ENCODE data around the gene ANKRD53. TPM values are rescaled to one million over a fixed set of nuclear protein-coding genes. Genes with fewer than 3 reads are reported as not detected.

Gene ANKRD53
- total RNA-seq, 2 donors from 2014 or later, result 0.78 to 1.7 TPM

DNA sequence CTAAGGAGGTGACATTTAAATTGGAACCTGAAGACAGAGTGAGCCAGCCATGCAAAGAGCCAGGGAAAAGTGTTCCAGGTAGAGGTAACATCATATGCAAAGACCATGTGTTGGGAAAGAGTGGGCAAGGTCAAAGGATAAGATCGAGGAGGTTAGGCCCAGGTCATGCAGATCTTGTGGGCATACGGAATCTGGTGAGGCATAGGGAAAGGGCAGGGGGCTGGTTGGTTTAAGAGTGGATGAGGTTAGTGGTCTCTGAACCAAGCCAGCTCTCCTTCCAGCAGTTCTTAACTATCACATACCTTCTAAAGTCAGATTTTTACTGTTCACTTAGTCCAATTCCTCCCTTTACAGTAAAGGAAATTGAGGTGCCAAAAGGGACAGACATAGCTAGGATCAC, 3.0 kb downstream of the ANKRD53 start:
- Histone ChIP-seq H3K4me3 (no peak overlapping the region), H3K27ac (no peak overlapping the region), H3K36me3 (peaks cover 1% of the 10 kb centered on the region), H3K27me3 (no peaks in the 10 kb centered on the region), H3K4me1 (peaks cover 0 to 24% of the 10 kb centered on the region in 2 donors), H3K9me3 (no peaks in the 10 kb centered on the region)
- TF ChIP-seq, protein P1, sequence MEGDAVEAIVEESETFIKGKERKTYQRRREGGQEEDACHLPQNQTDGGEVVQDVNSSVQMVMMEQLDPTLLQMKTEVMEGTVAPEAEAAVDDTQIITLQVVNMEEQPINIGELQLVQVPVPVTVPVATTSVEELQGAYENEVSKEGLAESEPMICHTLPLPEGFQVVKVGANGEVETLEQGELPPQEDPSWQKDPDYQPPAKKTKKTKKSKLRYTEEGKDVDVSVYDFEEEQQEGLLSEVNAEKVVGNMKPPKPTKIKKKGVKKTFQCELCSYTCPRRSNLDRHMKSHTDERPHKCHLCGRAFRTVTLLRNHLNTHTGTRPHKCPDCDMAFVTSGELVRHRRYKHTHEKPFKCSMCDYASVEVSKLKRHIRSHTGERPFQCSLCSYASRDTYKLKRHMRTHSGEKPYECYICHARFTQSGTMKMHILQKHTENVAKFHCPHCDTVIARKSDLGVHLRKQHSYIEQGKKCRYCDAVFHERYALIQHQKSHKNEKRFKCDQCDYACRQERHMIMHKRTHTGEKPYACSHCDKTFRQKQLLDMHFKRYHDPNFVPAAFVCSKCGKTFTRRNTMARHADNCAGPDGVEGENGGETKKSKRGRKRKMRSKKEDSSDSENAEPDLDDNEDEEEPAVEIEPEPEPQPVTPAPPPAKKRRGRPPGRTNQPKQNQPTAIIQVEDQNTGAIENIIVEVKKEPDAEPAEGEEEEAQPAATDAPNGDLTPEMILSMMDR (IDR thresholded peaks at IDR 0.05), result no peak
- DNase-seq (ENCODE audit: low spot score), result no peak

DNA sequence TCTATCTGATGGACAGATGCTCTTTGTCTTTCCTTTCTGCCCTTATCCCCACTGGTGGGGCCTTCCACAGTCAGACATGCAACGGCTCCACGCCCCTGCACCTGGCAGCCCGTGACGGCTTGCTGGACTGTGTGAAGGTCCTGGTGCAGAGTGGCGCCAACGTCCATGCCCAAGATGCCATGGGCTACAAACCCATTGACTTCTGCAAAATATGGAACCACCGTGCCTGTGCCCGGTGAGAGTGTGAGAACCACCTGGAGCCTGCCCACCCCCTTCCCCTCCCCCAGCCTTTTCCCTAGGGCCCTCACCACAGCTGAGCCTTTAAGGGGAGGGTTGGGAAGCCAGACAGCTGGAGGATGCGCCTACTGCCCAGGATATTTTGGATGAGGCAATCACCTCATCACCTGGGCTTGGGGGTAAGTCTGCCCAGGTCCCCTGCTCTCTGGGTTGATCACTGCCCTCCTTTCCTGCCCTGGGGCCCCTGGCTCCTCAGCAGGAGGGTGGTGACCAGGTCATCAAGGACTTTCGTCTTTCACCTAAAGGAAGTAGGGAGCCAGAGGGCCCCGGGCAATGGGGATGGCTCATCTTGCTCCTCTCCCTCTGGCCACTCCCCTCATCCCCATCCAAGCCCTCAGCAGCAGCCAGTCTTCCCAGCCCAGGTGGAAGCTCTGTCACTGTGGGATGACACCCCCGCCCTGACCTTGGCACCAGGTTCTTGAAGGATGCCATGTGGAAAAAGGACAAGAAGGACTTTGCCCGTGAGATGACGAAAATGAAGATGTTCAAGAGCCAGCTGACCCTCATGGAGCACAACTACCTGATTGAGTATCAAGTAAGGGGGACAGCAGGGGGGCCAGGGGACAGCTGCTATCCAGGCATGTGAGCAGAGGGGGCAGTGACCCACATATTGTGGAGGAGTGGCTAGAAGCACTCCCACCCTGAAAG, 3.7 kb downstream of the ANKRD53 start:
- Histone ChIP-seq H3K27ac (no peak overlapping the region), H3K27me3 (no peaks in the 10 kb centered on the region), H3K4me3 (no peak overlapping the region), H3K9me3 (no peaks in the 10 kb centered on the region), H3K36me3 (peaks cover 8% of the 10 kb centered on the region), H3K4me1 (peaks cover 0 to 24% of the 10 kb centered on the region in 2 donors)
- TF ChIP-seq, protein P1 (IDR thresholded peaks at IDR 0.05), result no peak
- no peak for DNase-seq (ENCODE audit: low spot score)

DNA sequence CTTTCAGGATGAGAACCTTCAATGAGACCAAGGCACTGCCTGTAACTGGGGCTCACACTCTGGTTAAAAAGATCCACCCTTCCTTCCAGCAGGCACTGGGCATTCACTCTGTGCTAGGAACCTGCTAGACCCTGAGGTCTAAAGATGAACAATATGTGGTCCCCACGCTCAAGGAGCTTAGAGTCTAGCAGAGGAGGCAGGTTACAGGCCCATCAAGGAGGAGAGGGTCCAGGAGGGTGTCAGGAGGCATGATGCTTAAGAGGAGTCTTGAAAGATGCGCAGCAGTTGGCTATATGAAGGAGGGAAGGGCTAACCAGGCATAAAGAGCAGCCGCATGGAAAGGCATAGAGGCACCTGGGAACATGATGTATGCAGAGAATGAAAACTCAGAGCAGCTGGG, 4.5 kb downstream of the ANKRD53 start:
- no peak overlapping the region for H3K4me3 ChIP-seq
- no peak for DNase-seq (ENCODE audit: low spot score)
- no peaks in the 10 kb centered on the region for H3K9me3 ChIP-seq
- H3K27ac ChIP-seq, result no peak overlapping the region
- peaks cover 0 to 18% of the 10 kb centered on the region in 2 donors for H3K4me1 ChIP-seq
- TF ChIP-seq, protein P1 (IDR thresholded peaks at IDR 0.05), result no peak
- no peaks in the 10 kb centered on the region for H3K27me3 ChIP-seq
- H3K36me3 ChIP-seq, result peaks cover 14% of the 10 kb centered on the region

DNA sequence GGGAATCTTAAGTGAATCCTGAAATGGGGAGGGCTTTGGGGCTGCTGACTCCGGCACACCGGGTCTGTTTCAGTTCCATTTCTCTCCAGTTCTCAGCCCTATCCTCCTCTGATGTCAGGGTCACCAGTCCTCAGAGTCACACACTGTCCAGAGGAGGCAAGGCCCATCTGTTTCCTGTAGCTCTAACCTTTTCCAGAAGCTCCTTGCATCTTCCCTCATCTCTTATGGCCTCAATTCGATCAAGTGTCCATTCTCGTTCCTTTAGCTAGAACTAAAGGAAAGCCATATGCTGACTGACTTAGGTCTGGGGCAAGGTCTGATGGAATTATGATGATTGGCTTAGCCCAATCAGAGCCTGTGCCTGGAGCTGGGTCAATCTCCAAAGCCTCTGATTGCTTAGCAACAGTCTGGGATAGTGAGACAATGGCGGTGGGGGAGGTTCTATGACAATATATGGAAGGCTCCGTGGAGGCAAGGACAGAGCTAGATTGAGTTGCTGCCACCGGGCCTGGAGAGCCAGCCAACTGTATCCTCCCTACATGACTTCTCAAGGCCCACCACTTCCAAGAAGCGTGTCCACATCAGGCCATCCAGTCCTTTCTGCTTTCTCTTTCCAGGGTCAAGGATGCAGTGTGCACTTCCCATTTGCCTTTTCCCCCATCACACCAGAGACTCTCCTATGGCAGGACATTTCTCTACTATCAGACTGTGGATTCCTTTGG, 5.2 kb downstream of the ANKRD53 start:
- TF ChIP-seq, protein P1 (IDR thresholded peaks at IDR 0.05), result no peak
- no peaks in the 10 kb centered on the region for H3K27me3 ChIP-seq
- H3K36me3 ChIP-seq, result peaks cover 21% of the 10 kb centered on the region

DNA sequence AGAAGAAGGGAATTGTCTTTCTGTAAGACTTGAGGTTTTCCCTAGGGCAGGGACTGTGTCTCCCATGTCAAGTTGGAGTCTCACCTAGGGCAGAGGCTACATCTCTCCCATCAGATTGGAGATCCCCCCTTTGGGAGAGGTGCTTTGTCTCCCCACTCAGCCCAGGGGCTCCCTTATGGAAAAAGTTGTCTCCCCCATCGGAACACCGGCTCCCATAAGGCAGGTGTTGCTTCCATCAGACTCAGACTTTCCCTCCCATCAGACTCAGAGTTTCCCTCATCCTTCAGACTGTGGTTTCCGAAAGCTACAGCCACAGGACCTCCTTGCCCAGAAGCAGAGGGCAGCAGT, 5.8 kb downstream of the ANKRD53 start:
- Histone ChIP-seq H3K36me3 (peaks cover 26% of the 10 kb centered on the region), H3K4me3 (no peak overlapping the region), H3K9me3 (no peaks in the 10 kb centered on the region), H3K27ac (no peak overlapping the region), H3K27me3 (no peaks in the 10 kb centered on the region), H3K4me1 (peaks cover 0 to 16% of the 10 kb centered on the region in 2 donors)
- DNase-seq (ENCODE audit: low spot score), result no peak
- TF ChIP-seq, protein P1 (IDR thresholded peaks at IDR 0.05), result no peak

More for the DNA sequence above, 5.2 kb downstream of the ANKRD53 start:
- Histone ChIP-seq H3K4me3 (no peak overlapping the region), H3K4me1 (peaks cover 0 to 18% of the 10 kb centered on the region in 2 donors), H3K9me3 (no peaks in the 10 kb centered on the region), H3K27ac (no peak overlapping the region)
- no peak for DNase-seq (ENCODE audit: low spot score)
